Hepatocyte (in vitro differentiated cells): ENCODE results near the gene SHC1. TPM values are rescaled to one million over a fixed set of nuclear protein-coding genes. Genes with fewer than 3 reads are reported as not detected.

Experiments
- DNase-seq: peaks from one replicate; pipeline ENCODE4 v3.0.0-alpha.2; 2016; ENCODE audit warnings: low spot score
- H2AFZ ChIP-seq: fragments of 200-600 bp; sonication (generic); 2 replicates; pipeline ENCODE4 v1.6.0; 2016; ENCODE audit warnings: antibody characterized with exemption, mild to moderate bottlenecking
- H3K27ac ChIP-seq: fragments of 200-600 bp; sonication (generic); 2 replicates; pipeline ENCODE4 v1.5.1; 2016; ENCODE audit warnings: mild to moderate bottlenecking
- H3K27me3 ChIP-seq: fragments of 200-600 bp; sonication (generic); 2 replicates; pipeline ENCODE4 v1.6.1; 2016
- H3K36me3 ChIP-seq: fragments of 200-600 bp; sonication (generic); replicated peaks from 2 replicates; pipeline ENCODE4 v1.5.1; 2016; ENCODE audit warnings: low read depth; ENCODE audit not compliant: insufficient read depth
- H3K4me1 ChIP-seq: fragments of 200-600 bp; sonication (generic); 2 replicates; pipeline ENCODE4 v1.5.1; 2016; ENCODE audit warnings: mild to moderate bottlenecking, moderate library complexity; ENCODE audit not compliant: insufficient read depth
- H3K4me2 ChIP-seq: fragments of 200-600 bp; sonication (generic); 2 replicates; pipeline ENCODE4 v1.6.0; 2016
- H3K4me3 ChIP-seq: fragments of 200-600 bp; sonication (generic); 2 replicates; pipeline ENCODE4 v1.5.1; 2016; ENCODE audit warnings: mild to moderate bottlenecking
- H3K79me2 ChIP-seq: fragments of 200-600 bp; sonication (generic); 2 replicates; pipeline ENCODE4 v1.6.0; 2017; ENCODE audit warnings: mild to moderate bottlenecking
- H3K9me2 ChIP-seq: fragments of 200-600 bp; sonication (generic); replicated peaks from 2 replicates; pipeline ENCODE4 v1.6.0; 2017; ENCODE audit warnings: mild to moderate bottlenecking; ENCODE audit not compliant: insufficient read depth
- H3K9me3 ChIP-seq: fragments of 200-600 bp; sonication (generic); 2 replicates; pipeline ENCODE4 v1.5.1; 2016; ENCODE audit warnings: low read depth, mild to moderate bottlenecking
- H4K20me1 ChIP-seq: fragments of 200-600 bp; sonication (generic); 2 replicates; pipeline ENCODE4 v1.6.0; 2016; ENCODE audit warnings: mild to moderate bottlenecking; ENCODE audit not compliant: insufficient read depth, poor library complexity, severe bottlenecking
- EZH2 ChIP-seq: fragments of 200-600 bp; sonication (generic); IDR thresholded peaks from 2 replicates; pipeline ENCODE4 v1.6.1; 2016; ENCODE audit warnings: antibody characterized with exemption, mild to moderate bottlenecking, borderline replicate concordance
- EZH2phosphoT487 ChIP-seq: fragments of 200-600 bp; sonication (generic); IDR thresholded peaks from one replicate; pipeline ENCODE4 v1.6.1; 2018; ENCODE audit warnings: antibody characterized with exemption, mild to moderate bottlenecking, low read depth, moderate library complexity; ENCODE audit not compliant: unreplicated experiment, severe bottlenecking
- whole genome bisulfite sequencing: methylation state at CpG from one replicate; pipeline ENCODE4 v1.1.6; 2016; ENCODE audit warnings: low lambda C conversion rate; ENCODE audit errors: missing lambda C conversion rate; 5-methylcytosine and 5-hydroxymethylcytosine counted together
- microRNA-seq: library from miRNA; unstranded; fragments of <30 nt; microRNA quantifications from one replicate; pipeline ENCODE4, GENCODE V29; 2017
- polyA plus RNA-seq: library from polyadenylated mRNA; unstranded; fragments of >200 nt; fragmentation: Nextera tagmentation; extraction: Ambion mirVana; gene quantifications from 2 replicates; pipeline ENCODE4 v1.2.1, GENCODE V29; 2016
- small RNA-seq: library from RNA; depleted of rRNA; stranded (forward); fragments of <200 nt; gene quantifications from one replicate; pipeline ENCODE3, GENCODE V24; 2014
- total RNA-seq: library from RNA; depleted of rRNA; stranded (reverse); fragments of >200 nt; gene quantifications from 2 replicates; pipeline ENCODE4 v1.2.3, GENCODE V29; 2014
- TF ChIP-seq, protein P1 (sequence below): fragments of 200-600 bp; sonication (generic); IDR thresholded peaks from 2 replicates; pipeline ENCODE4 v1.5.1; 2016; ENCODE audit warnings: antibody characterized with exemption, mild to moderate bottlenecking; ENCODE audit not compliant: poor library complexity

The SHC1 gene
- total and polyA plus RNA-seq, 2 experiments from 2014 or later: 95.6 to 107 TPM

- Histone ChIP-seq H3K27ac (no peak overlapping the region), H4K20me1 (no peaks in the 10 kb centered on the region), H3K4me3 (no peak overlapping the region), H3K9me3 (no peaks in the 10 kb centered on the region), H3K79me2 (no peaks in the 10 kb centered on the region), H3K27me3 (no peaks in the 10 kb centered on the region), H3K4me2 (no peak overlapping the region), H3K4me1 (no peaks in the 10 kb centered on the region), H2AFZ (no peak overlapping the region), H3K36me3 (no peaks in the 10 kb centered on the region), H3K9me2 (no peaks in the 10 kb centered on the region)
- TF ChIP-seq EZH2: no peak
- no peak for TF ChIP-seq EZH2phosphoT487
- TF ChIP-seq, protein P1, sequence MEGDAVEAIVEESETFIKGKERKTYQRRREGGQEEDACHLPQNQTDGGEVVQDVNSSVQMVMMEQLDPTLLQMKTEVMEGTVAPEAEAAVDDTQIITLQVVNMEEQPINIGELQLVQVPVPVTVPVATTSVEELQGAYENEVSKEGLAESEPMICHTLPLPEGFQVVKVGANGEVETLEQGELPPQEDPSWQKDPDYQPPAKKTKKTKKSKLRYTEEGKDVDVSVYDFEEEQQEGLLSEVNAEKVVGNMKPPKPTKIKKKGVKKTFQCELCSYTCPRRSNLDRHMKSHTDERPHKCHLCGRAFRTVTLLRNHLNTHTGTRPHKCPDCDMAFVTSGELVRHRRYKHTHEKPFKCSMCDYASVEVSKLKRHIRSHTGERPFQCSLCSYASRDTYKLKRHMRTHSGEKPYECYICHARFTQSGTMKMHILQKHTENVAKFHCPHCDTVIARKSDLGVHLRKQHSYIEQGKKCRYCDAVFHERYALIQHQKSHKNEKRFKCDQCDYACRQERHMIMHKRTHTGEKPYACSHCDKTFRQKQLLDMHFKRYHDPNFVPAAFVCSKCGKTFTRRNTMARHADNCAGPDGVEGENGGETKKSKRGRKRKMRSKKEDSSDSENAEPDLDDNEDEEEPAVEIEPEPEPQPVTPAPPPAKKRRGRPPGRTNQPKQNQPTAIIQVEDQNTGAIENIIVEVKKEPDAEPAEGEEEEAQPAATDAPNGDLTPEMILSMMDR: no peak
- DNase-seq: no peak
- WGBS: 98% methylated on average over 3 of the region's 3 CpGs
Observed at GRCh38 chr1:154923695-154924094, 46.9 kb downstream of the SHC1 start.

GRCh38 chr1:154913273-154913672 is 57.3 kb downstream of the SHC1 start:
- Histone ChIP-seq H4K20me1 (no peaks in the 10 kb centered on the region), H3K27me3 (no peaks in the 10 kb centered on the region), H3K36me3 (no peaks in the 10 kb centered on the region), H3K9me3 (no peaks in the 10 kb centered on the region), H3K27ac (no peak overlapping the region), H3K4me3 (no peak overlapping the region), H3K9me2 (no peaks in the 10 kb centered on the region), H3K4me2 (no peak overlapping the region), H3K79me2 (no peaks in the 10 kb centered on the region), H3K4me1 (no peaks in the 10 kb centered on the region), H2AFZ (no peak overlapping the region)
- no peak for DNase-seq
- TF ChIP-seq EZH2: no peak
- TF ChIP-seq EZH2phosphoT487: no peak
- TF ChIP-seq, protein P1: no peak
- WGBS: 75% methylated on average over 3 of the region's 3 CpGs

- H3K27me3 ChIP-seq: no peaks in the 10 kb centered on the region
- H2AFZ ChIP-seq: no peak overlapping the region
- no peak for DNase-seq
- H3K9me2 ChIP-seq: no peaks in the 10 kb centered on the region
- no peak overlapping the region for H3K27ac ChIP-seq
- H3K4me2 ChIP-seq: no peak overlapping the region
- H3K36me3 ChIP-seq: no peaks in the 10 kb centered on the region
- no peak overlapping the region for H3K4me3 ChIP-seq
- WGBS: 68% methylated on average over 2 of the region's 2 CpGs
- no peak for TF ChIP-seq EZH2
- TF ChIP-seq, protein P1: no peak
- no peak for TF ChIP-seq EZH2phosphoT487
- H3K79me2 ChIP-seq: no peaks in the 10 kb centered on the region
- H3K4me1 ChIP-seq: no peaks in the 10 kb centered on the region
- H3K9me3 ChIP-seq: no peaks in the 10 kb centered on the region
- no peaks in the 10 kb centered on the region for H4K20me1 ChIP-seq
Observed at GRCh38 chr1:154912755-154913154, 57.8 kb downstream of the SHC1 start.

Small RNA genes within 50 kb of the gene (microRNA-seq; reads per million reads assigned to microRNA genes)
- not detected for gene MIR4258

Small RNA genes within 50 kb of the gene (small RNA-seq; reads per million reads assigned to genes)
- not detected for gene MIR4258
- not detected for gene RF00017

Other genes with a start within 250 kb of the SHC1 start
- 0.36 and 0.67 TPM in 2 replicates for gene KCNN3, start 100.5 kb downstream of the SHC1 start, total RNA-seq
- gene KCNN3, start 100.5 kb downstream of the SHC1 start, polyA plus RNA-seq: 0.56 and 1.3 TPM in 2 replicates
- gene PMVK, start 34.0 kb downstream of the SHC1 start, total RNA-seq: 12.5 and 18.5 TPM in 2 replicates
- 53.5 and 59.2 TPM in 2 replicates for gene PMVK, start 34.0 kb downstream of the SHC1 start, polyA plus RNA-seq
- gene PBXIP1, start 14.6 kb downstream of the SHC1 start, total RNA-seq: 52.4 and 53.0 TPM in 2 replicates
- 61.0 and 65.5 TPM in 2 replicates for gene PBXIP1, start 14.6 kb downstream of the SHC1 start, polyA plus RNA-seq
- gene PYGO2, start 9.0 kb downstream of the SHC1 start, total RNA-seq: 20.2 and 21.8 TPM in 2 replicates
- 22.3 and 28.3 TPM in 2 replicates for gene PYGO2, start 9.0 kb downstream of the SHC1 start, polyA plus RNA-seq
- gene CKS1B, start 3.9 kb upstream of the SHC1 start, total RNA-seq: 40.4 and 41.5 TPM in 2 replicates
- gene CKS1B, start 3.9 kb upstream of the SHC1 start, polyA plus RNA-seq: 91.3 and 102 TPM in 2 replicates
- 25.6 and 27.7 TPM in 2 replicates for gene FLAD1, start 12.6 kb upstream of the SHC1 start, total RNA-seq
- gene FLAD1, start 12.6 kb upstream of the SHC1 start, polyA plus RNA-seq: 42.8 and 45.1 TPM in 2 replicates
- gene LENEP, start 22.8 kb upstream of the SHC1 start, total RNA-seq: 0.92 TPM in 1 of 2 replicates, not detected in the other
- not detected in 2 replicates for gene LENEP, start 22.8 kb upstream of the SHC1 start, polyA plus RNA-seq
- gene ZBTB7B, start 32.1 kb upstream of the SHC1 start, total RNA-seq: 27.3 and 29.2 TPM in 2 replicates
- gene ZBTB7B, start 32.1 kb upstream of the SHC1 start, polyA plus RNA-seq: 13.3 and 13.5 TPM in 2 replicates
- gene DCST2, start 63.0 kb upstream of the SHC1 start, total RNA-seq: 0.04 and 1.6 TPM in 2 replicates
- gene DCST2, start 63.0 kb upstream of the SHC1 start, polyA plus RNA-seq: 0.40 and 0.47 TPM in 2 replicates
- 0.60 TPM in 1 of 2 replicates, not detected in the other for gene DCST1, start 63.1 kb upstream of the SHC1 start, total RNA-seq
- 0.12 TPM in 1 of 2 replicates, not detected in the other for gene DCST1, start 63.1 kb upstream of the SHC1 start, polyA plus RNA-seq
- gene ADAM15, start 80.6 kb upstream of the SHC1 start, total RNA-seq: 44.8 and 55.7 TPM in 2 replicates
- 108 and 117 TPM in 2 replicates for gene ADAM15, start 80.6 kb upstream of the SHC1 start, polyA plus RNA-seq
- gene EFNA4, start 93.0 kb upstream of the SHC1 start, total RNA-seq: 20.5 and 21.3 TPM in 2 replicates
- 16.3 and 18.1 TPM in 2 replicates for gene EFNA4, start 93.0 kb upstream of the SHC1 start, polyA plus RNA-seq
- 4.0 and 5.5 TPM in 2 replicates for gene EFNA3, start 108.1 kb upstream of the SHC1 start, total RNA-seq
- gene EFNA3, start 108.1 kb upstream of the SHC1 start, polyA plus RNA-seq: 10.3 and 13.1 TPM in 2 replicates
- gene EFNA1, start 157.1 kb upstream of the SHC1 start, total RNA-seq: 78.7 and 94.8 TPM in 2 replicates
- 137 and 172 TPM in 2 replicates for gene EFNA1, start 157.1 kb upstream of the SHC1 start, polyA plus RNA-seq
- gene SLC50A1, start 165.1 kb upstream of the SHC1 start, total RNA-seq: 75.3 and 88.6 TPM in 2 replicates
- gene SLC50A1, start 165.1 kb upstream of the SHC1 start, polyA plus RNA-seq: 111 and 115 TPM in 2 replicates
- gene DPM3, start 169.8 kb upstream of the SHC1 start, total RNA-seq: 94.2 and 121 TPM in 2 replicates
- 84.1 and 96.3 TPM in 2 replicates for gene DPM3, start 169.8 kb upstream of the SHC1 start, polyA plus RNA-seq
- gene KRTCAP2, start 202.6 kb upstream of the SHC1 start, total RNA-seq: 191 and 209 TPM in 2 replicates
- 440 and 454 TPM in 2 replicates for gene KRTCAP2, start 202.6 kb upstream of the SHC1 start, polyA plus RNA-seq
- 1.1 and 1.2 TPM in 2 replicates for gene TRIM46, start 203.1 kb upstream of the SHC1 start, total RNA-seq
- gene TRIM46, start 203.1 kb upstream of the SHC1 start, polyA plus RNA-seq: 1.9 and 2.1 TPM in 2 replicates
- gene THBS3, start 237.2 kb upstream of the SHC1 start, total RNA-seq: 19.8 and 20.3 TPM in 2 replicates
- gene THBS3, start 237.2 kb upstream of the SHC1 start, polyA plus RNA-seq: 39.9 and 41.6 TPM in 2 replicates
- gene MTX1, start 237.9 kb upstream of the SHC1 start, total RNA-seq: 42.1 and 49.4 TPM in 2 replicates
- 78.2 and 82.0 TPM in 2 replicates for gene MTX1, start 237.9 kb upstream of the SHC1 start, polyA plus RNA-seq